ENCODE measurements around the gene MEX3B.

GRCh38 chr15:82005239-82005638 is 40.6 kb downstream of the MEX3B start:
- TF ChIP-seq CTCF (IDR thresholded peaks at IDR 0.05; ENCODE audit: low read length) (no peak), EZH2 (IDR thresholded peaks at IDR 0.05; ENCODE audit: borderline replicate concordance, low read length) (no peak)

Measured in OCI-LY1 (cell line).